ENCODE data around the gene ANKRD24.
A peak's percentile ranks its signal among the peaks of the same experiment; 100 is the strongest.

ANKRD24 gene

GRCh38 chr19:4172861-4173473 lies 9.5 kb upstream of the ANKRD24 start (continued):
- TF ChIP-seq ZNF391 (tag by site-specific recombination; IDR thresholded peaks at IDR 0.05; ENCODE audit: borderline replicate concordance, low read depth) (no peak), ZNF529 (tag by site-specific recombination; IDR thresholded peaks at IDR 0.05; ENCODE audit: insufficient replicate concordance) (no peak)

DNA sequence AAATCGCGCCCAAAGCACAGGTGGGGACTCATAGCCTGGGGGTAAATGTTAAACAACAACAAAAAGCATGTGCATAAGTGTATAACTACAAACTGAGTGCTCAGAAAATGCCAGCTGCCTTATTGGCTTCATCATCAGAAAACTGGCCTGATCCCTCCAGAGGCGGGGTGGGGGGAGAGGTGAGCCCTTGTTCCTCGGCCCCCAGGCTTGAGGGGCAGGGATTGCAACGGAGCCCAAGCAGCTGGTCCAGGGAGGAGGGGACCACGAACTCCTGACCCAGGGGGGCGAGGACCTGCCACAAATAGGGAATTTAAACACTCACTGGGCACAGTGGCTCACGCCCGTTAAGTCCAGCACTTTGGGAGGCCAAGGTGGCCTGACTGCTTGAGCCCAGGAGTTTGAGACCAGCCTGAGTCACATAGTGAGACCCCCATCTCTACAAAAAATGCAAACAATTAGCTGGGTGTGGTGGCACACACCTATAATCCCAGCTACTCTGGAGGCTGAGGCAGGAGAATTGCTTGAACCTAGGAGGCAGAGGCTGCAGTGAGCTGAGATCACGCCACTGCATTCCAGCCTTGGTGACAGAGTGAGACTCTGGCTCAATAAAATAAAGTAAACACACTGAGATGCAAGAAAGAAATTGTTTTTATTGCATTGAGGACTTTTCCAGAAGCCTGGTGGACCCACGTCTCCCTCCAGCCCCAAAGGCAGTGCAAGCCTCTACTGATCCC lies 8.8 kb upstream of the ANKRD24 start:
- Histone ChIP-seq H3K27ac (ENCODE audit: extremely low read depth, low read depth, low read length) (no peak overlapping the region), H3K4me1 (ENCODE audit: control insufficient read depth, insufficient read depth, low read length) (no peaks in the 10 kb centered on the region), H3K9me3 (ENCODE audit: control insufficient read depth, insufficient read depth, low read depth, low read length) (no peaks in the 10 kb centered on the region), H3K36me3 (ENCODE audit: control insufficient read depth in 2 of 2, insufficient read depth in 1 of 2, low read length in 2 of 2) (peaks cover 0 to 15% of the 10 kb centered on the region in 2 experiments; a peak in 2 of 3 replicates), H3K4me3 (ENCODE audit: low read depth, low read length) (no peak overlapping the region)
- ChIA-PET POLR2A (no interaction called here), CTCF (interaction anchor here (0.7 kb wide), 1 partner anchor 12 kb away, joined by 3 read pairs; no protein-coding TSS in a partner anchor)
- TF ChIP-seq IKZF3 (tag by site-specific recombination; IDR thresholded peaks at IDR 0.05) (no peak), ZNF366 (tag by site-specific recombination; conservative IDR thresholded peaks at IDR 0.05) (no peak)

DNA sequence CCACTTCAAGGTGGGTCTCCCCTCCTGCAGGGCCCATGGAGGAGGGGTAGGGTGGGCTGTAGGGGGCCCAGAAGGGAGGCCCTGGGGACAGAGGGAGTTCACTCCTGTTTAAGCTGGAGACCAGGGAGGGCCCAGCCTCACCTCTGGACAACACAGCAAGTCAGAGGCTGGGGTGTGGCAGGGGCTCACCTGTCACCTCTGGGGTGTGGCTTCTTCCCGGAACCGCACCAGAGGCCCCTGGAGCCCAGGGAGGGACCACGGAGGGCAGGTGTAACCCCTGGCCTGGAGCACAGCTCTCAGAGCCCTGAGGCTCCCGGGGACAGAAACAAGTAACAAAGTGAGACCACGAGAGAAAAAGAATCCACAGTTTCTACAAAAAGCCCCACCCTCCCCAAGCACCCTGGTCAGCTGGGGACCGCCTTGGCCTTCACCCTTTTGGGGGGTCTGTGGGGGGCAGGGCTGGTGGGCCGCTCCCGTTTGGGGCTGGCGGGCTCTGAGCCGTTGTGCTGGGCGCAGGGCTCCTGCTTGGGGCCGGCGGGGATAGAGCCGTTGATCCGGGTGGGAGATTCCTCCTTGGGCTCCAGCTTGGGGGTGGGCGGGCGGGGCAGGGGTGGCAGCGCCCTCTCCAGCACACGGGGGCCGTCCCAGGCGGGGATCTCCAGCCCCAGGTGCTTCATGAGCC lies 8.1 kb upstream of the ANKRD24 start:
- no peak overlapping the region for H3K4me3 ChIP-seq (ENCODE audit: low read depth, low read length)
- POLR2A ChIA-PET, result interaction anchor here (0.6 kb wide), 1 partner anchor 10 kb away, joined by 4 read pairs; no protein-coding TSS in a partner anchor
- TF ChIP-seq KLF1 (tag by site-specific recombination; IDR thresholded peaks at IDR 0.05) (peak; percentile 69; the same call in 1 of the 2 replicates), PBX3 (CRISPR knock-in tag; IDR thresholded peaks at IDR 0.05) (no peak), ZNF600 (tag by site-specific recombination; IDR thresholded peaks at IDR 0.05) (no peak), ZFP41 (tag by site-specific recombination; IDR thresholded peaks at IDR 0.05; ENCODE audit: borderline replicate concordance) (no peak), ZNF560 (tag by site-specific recombination; IDR thresholded peaks at IDR 0.05; ENCODE audit: borderline replicate concordance) (no peak), ZNF157 (tag by site-specific recombination; IDR thresholded peaks at IDR 0.05) (no peak), KLF8 (tag by site-specific recombination; IDR thresholded peaks at IDR 0.05) (no peak), ZNF10 (tag by site-specific recombination; IDR thresholded peaks at IDR 0.05) (no peak)
- H3K36me3 ChIP-seq (ENCODE audit: control insufficient read depth in 2 of 2, insufficient read depth in 1 of 2, low read length in 2 of 2), result peaks cover 0 to 22% of the 10 kb centered on the region in 2 experiments; a peak in 2 of 3 replicates
- H3K27ac ChIP-seq (ENCODE audit: extremely low read depth, low read depth, low read length), result no peak overlapping the region
- no peaks in the 10 kb centered on the region for H3K4me1 ChIP-seq (ENCODE audit: control insufficient read depth, insufficient read depth, low read length)
- H3K9me3 ChIP-seq (ENCODE audit: control insufficient read depth, insufficient read depth, low read depth, low read length), result no peaks in the 10 kb centered on the region
- CTCF ChIA-PET, result no interaction called here

- POLR2A ChIA-PET, result no interaction called here
- Histone ChIP-seq H3K9me3 (ENCODE audit: control insufficient read depth, insufficient read depth, low read depth, low read length) (no peaks in the 10 kb centered on the region), H3K4me1 (ENCODE audit: control insufficient read depth, insufficient read depth, low read length) (no peaks in the 10 kb centered on the region), H3K36me3 (ENCODE audit: control insufficient read depth in 2 of 2, insufficient read depth in 1 of 2, low read length in 2 of 2) (peaks cover 0 to 28% of the 10 kb centered on the region in 2 experiments; a peak in 2 of 3 replicates), H3K4me3 (ENCODE audit: low read depth, low read length) (no peak overlapping the region), H3K27ac (ENCODE audit: extremely low read depth, low read depth, low read length) (no peak overlapping the region)
- CTCF ChIA-PET, result interaction anchor here (0.6 kb wide), 1 partner anchor 19 kb away, joined by 3 read pairs; no protein-coding TSS in a partner anchor
- TF ChIP-seq ZNF664 (tag by site-specific recombination; IDR thresholded peaks at IDR 0.05), result no peak
- TF ChIP-seq ZNF692 (tag by site-specific recombination; IDR thresholded peaks at IDR 0.05), result no peak
- no peak for TF ChIP-seq GLI2 (tag by site-specific recombination; IDR thresholded peaks at IDR 0.05; ENCODE audit: borderline replicate concordance, low read depth)
- TF ChIP-seq, protein P1, sequence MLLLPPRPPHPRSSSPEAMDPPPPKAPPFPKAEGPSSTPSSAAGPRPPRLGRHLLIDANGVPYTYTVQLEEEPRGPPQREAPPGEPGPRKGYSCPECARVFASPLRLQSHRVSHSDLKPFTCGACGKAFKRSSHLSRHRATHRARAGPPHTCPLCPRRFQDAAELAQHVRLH (tag by site-specific recombination; IDR thresholded peaks at IDR 0.05), result no peak
- TF ChIP-seq ZNF629 (tag by site-specific recombination; IDR thresholded peaks at IDR 0.05), result no peak
- TF ChIP-seq ZXDB (tag by site-specific recombination; IDR thresholded peaks at IDR 0.05), result no peak
- TF ChIP-seq, protein P2, sequence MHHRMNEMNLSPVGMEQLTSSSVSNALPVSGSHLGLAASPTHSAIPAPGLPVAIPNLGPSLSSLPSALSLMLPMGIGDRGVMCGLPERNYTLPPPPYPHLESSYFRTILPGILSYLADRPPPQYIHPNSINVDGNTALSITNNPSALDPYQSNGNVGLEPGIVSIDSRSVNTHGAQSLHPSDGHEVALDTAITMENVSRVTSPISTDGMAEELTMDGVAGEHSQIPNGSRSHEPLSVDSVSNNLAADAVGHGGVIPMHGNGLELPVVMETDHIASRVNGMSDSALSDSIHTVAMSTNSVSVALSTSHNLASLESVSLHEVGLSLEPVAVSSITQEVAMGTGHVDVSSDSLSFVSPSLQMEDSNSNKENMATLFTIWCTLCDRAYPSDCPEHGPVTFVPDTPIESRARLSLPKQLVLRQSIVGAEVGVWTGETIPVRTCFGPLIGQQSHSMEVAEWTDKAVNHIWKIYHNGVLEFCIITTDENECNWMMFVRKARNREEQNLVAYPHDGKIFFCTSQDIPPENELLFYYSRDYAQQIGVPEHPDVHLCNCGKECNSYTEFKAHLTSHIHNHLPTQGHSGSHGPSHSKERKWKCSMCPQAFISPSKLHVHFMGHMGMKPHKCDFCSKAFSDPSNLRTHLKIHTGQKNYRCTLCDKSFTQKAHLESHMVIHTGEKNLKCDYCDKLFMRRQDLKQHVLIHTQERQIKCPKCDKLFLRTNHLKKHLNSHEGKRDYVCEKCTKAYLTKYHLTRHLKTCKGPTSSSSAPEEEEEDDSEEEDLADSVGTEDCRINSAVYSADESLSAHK (tag by site-specific recombination; IDR thresholded peaks at IDR 0.05), result no peak
- TF ChIP-seq ZSCAN30 (tag by site-specific recombination; IDR thresholded peaks at IDR 0.05), result no peak
- TF ChIP-seq ZBTB7A (tag by site-specific recombination; IDR thresholded peaks at IDR 0.05; ENCODE audit: low read depth), result no peak
Measured at GRCh38 chr19:4174895-4175668, 7.4 kb upstream of the ANKRD24 start.
